HS-27A (cell line): Measurements from ENCODE around the gene HSPG2.
A peak's percentile ranks its signal among the peaks of the same experiment; 100 is the strongest.
"Not testable (repeated sequence)": the region's sequence is repeated elsewhere in the genome, so short reads cannot be mapped to it uniquely, and the experiment has no call there.

ENCODE experiments used
- DNase-seq: peaks from one replicate; pipeline ENCODE4 v3.0.0-alpha.2; 2012; ENCODE audit warnings: low read depth, missing footprints

Gene HSPG2

GRCh38 chr1:21823980-21824702, 113.0 kb downstream of the HSPG2 start:
- DNase-seq = no peak

GRCh38 chr1:21823206-21823979, 113.7 kb downstream of the HSPG2 start:
- DNase-seq = no peak

GRCh38 chr1:21822349-21822748, 114.8 kb downstream of the HSPG2 start:
- no peak for DNase-seq

- no peak for DNase-seq
These were observed 115.6 kb downstream of the HSPG2 start for GRCh38 chr1:21821385-21822019.

GRCh38 chr1:21820597-21821232, 116.4 kb downstream of the HSPG2 start:
- no peak for DNase-seq

GRCh38 chr1:21818656-21819055, 118.5 kb downstream of the HSPG2 start:
- DNase-seq = no peak

- DNase-seq = peak; percentile 40
These were observed 120.4 kb downstream of the HSPG2 start for GRCh38 chr1:21816602-21817302.

- no peak for DNase-seq
These were observed 121.3 kb downstream of the HSPG2 start for GRCh38 chr1:21815724-21816321.

- DNase-seq = no peak
These were observed 122.0 kb downstream of the HSPG2 start for GRCh38 chr1:21814981-21815582.

- no peak for DNase-seq
These were observed 122.7 kb downstream of the HSPG2 start for GRCh38 chr1:21814241-21814918.

GRCh38 chr1:21813542-21813941, 123.6 kb downstream of the HSPG2 start:
- no peak for DNase-seq

- DNase-seq = no peak
These were observed 125.2 kb downstream of the HSPG2 start, which contains the start of gene LDLRAD2 for GRCh38 chr1:21811875-21812305. TSS of gene LDLRAD2 (plus strand) at chr1:21812265. CDS start at chr1:21812452, 187 bp downstream.

GRCh38 chr1:21804536-21804935, 132.6 kb downstream of the HSPG2 start:
- no peak for DNase-seq

GRCh38 chr1:21801100-21801499, 136.0 kb downstream of the HSPG2 start:
- DNase-seq = peak; percentile 17

- no peak for DNase-seq
These were observed 137.4 kb downstream of the HSPG2 start for GRCh38 chr1:21799730-21800129.

GRCh38 chr1:21795075-21795474, 142.0 kb downstream of the HSPG2 start:
- no peak for DNase-seq

GRCh38 chr1:21794656-21795055, 142.5 kb downstream of the HSPG2 start:
- no peak for DNase-seq

- DNase-seq = no peak
These were observed 144.0 kb downstream of the HSPG2 start for GRCh38 chr1:21793104-21793503.

- DNase-seq = no peak
These were observed 150.5 kb downstream of the HSPG2 start for GRCh38 chr1:21786640-21787039.

GRCh38 chr1:21785764-21786163, 151.3 kb downstream of the HSPG2 start:
- DNase-seq = not testable (repeated sequence)
